Neural cell (in vitro differentiated cells): ENCODE data around the gene CAVIN3. TPM values are rescaled to one million over a fixed set of nuclear protein-coding genes. Genes with fewer than 3 reads are reported as not detected.

Experiments used
- H2AFZ ChIP-seq: fragments of 200-600, 300-800 bp; sonication (generic), shearing (Covaris generic); 2 replicates; pipeline ENCODE4 v1.6.0; 2014; ENCODE audit warnings: low read depth, mild to moderate bottlenecking, antibody characterized with exemption, low read length, moderate library complexity
- H3F3A ChIP-seq: fragments of 200-600 bp; shearing (Covaris generic); 2 replicates; pipeline ENCODE4 v1.6.1; 2016; ENCODE audit warnings: mild to moderate bottlenecking, moderate library complexity, mixed read lengths, antibody characterized with exemption, low read length; ENCODE audit not compliant: insufficient read depth, poor library complexity, severe bottlenecking
- H3K27ac ChIP-seq: fragments of 200-600, 300-800 bp; sonication (generic), shearing (Covaris generic); 2 replicates; pipeline ENCODE4 v1.5.1; 2014; ENCODE audit warnings: mild to moderate bottlenecking, low read length, moderate library complexity
- H3K27me3 ChIP-seq: fragments of 300-800, 200-600 bp; sonication (generic), shearing (Covaris generic); 2 replicates; pipeline ENCODE4 v1.6.0; 2014; ENCODE audit warnings: mild to moderate bottlenecking, low read depth, low read length, moderate library complexity; ENCODE audit not compliant: insufficient read depth
- H3K36me3 ChIP-seq: fragments of 300-800, 200-600 bp; sonication (generic), shearing (Covaris generic); 2 replicates; pipeline ENCODE4 v1.5.1; 2014; ENCODE audit warnings: mild to moderate bottlenecking, antibody characterized with exemption, low read length, moderate library complexity; ENCODE audit not compliant: insufficient read depth
- H3K4me2 ChIP-seq: fragments of 300-800, 200-600 bp; sonication (generic), shearing (Covaris generic); 2 replicates; pipeline ENCODE4 v1.6.0; 2014; ENCODE audit warnings: mild to moderate bottlenecking, low read length
- H3K4me3 ChIP-seq: fragments of 300-800, 200-600 bp; sonication (generic), shearing (Covaris generic); 2 replicates; pipeline ENCODE4 v1.5.1; 2014; ENCODE audit warnings: mild to moderate bottlenecking, low read length, moderate library complexity
- H3K79me2 ChIP-seq: fragments of 200-600 bp; shearing (Covaris generic); replicated peaks from 2 replicates; pipeline ENCODE4 v1.6.0; 2014; ENCODE audit warnings: mild to moderate bottlenecking, low read length, moderate library complexity; ENCODE audit not compliant: insufficient read depth
- H3K9ac ChIP-seq: fragments of 300-800, 200-600 bp; sonication (generic), shearing (Covaris generic); 2 replicates; pipeline ENCODE4 v1.6.1; 2016; ENCODE audit warnings: mild to moderate bottlenecking, low read length, mixed read lengths
- H3K9me2 ChIP-seq: fragments of 200-600 bp; shearing (Covaris generic); 2 replicates; pipeline ENCODE4 v1.6.1; 2016; ENCODE audit warnings: mild to moderate bottlenecking, low read length, mixed read lengths; ENCODE audit not compliant: insufficient read depth
- H3K9me3 ChIP-seq: fragments of 200-600, 300-800 bp; sonication (generic), shearing (Covaris generic); 2 replicates; pipeline ENCODE4 v1.6.1; 2016; ENCODE audit warnings: mild to moderate bottlenecking, mixed run types, low read length, moderate library complexity, mixed read lengths
- H4K20me1 ChIP-seq: fragments of 200-600 bp; shearing (Covaris generic); 2 replicates; pipeline ENCODE4 v1.6.1; 2016; ENCODE audit warnings: mild to moderate bottlenecking, mixed run types; ENCODE audit not compliant: insufficient read depth
- CTCF ChIP-seq: fragments of 450-650 bp; IDR thresholded peaks from 2 replicates; pipeline ENCODE4 v1.5.1; 2014; ENCODE audit warnings: antibody characterized with exemption, mild to moderate bottlenecking, moderate library complexity; ENCODE audit not compliant: poor library complexity, severe bottlenecking
- EP300 ChIP-seq: fragments of 450-650 bp; conservative IDR thresholded peaks from 2 replicates; pipeline ENCODE4 v1.6.1; 2014; ENCODE audit warnings: antibody characterized with exemption, mild to moderate bottlenecking, moderate library complexity; ENCODE audit not compliant: poor library complexity, severe bottlenecking
- EZH2 ChIP-seq: fragments of 200-600, 300-800 bp; shearing (Covaris generic), sonication (generic); IDR thresholded peaks from 2 replicates; pipeline ENCODE4 v1.6.1; 2014; ENCODE audit warnings: antibody characterized with exemption, low read length, borderline replicate concordance, mild to moderate bottlenecking; ENCODE audit not compliant: insufficient read depth, poor library complexity, severe bottlenecking
- MXI1 ChIP-seq: fragments of 450-650 bp; conservative IDR thresholded peaks from 2 replicates; pipeline ENCODE4 v1.6.1; 2014; ENCODE audit warnings: antibody characterized with exemption, mild to moderate bottlenecking; ENCODE audit not compliant: poor library complexity, severe bottlenecking
- POLR2AphosphoS5 ChIP-seq: IDR thresholded peaks from 2 replicates; pipeline ENCODE4 v1.6.1; 2012
- RAD21 ChIP-seq: fragments of 450-650 bp; conservative IDR thresholded peaks from 2 replicates; pipeline ENCODE4 v1.6.1; 2014; ENCODE audit warnings: antibody characterized with exemption, mild to moderate bottlenecking, moderate library complexity
- REST ChIP-seq: IDR thresholded peaks from 2 replicates; pipeline ENCODE4 v1.6.1; 2012; ENCODE audit warnings: borderline replicate concordance
- SMC3 ChIP-seq: fragments of 450-650 bp; conservative IDR thresholded peaks from 2 replicates; pipeline ENCODE4 v1.6.1; 2014; ENCODE audit warnings: antibody characterized with exemption, mild to moderate bottlenecking, moderate library complexity; ENCODE audit not compliant: poor library complexity
- TAF1 ChIP-seq: IDR thresholded peaks from 2 replicates; pipeline ENCODE4 v1.6.1; 2012; ENCODE audit warnings: low read depth
- polyA plus RNA-seq: library from polyadenylated mRNA; depleted of rRNA; stranded (reverse); fragments of >200 nt; gene quantifications from 2 replicates; pipeline ENCODE4 v1.2.3, GENCODE V29; 2014

CAVIN3 gene
- polyA plus RNA-seq, 1 donor from 2014 or later = not detected

GRCh38 chr11:6362185-6362872, 42.0 kb upstream of the CAVIN3 start:
- Histone ChIP-seq H3K9me3 (no peaks in the 10 kb centered on the region), H3K9me2 (no peaks in the 10 kb centered on the region), H2AFZ (no peak overlapping the region), H3K27me3 (no peaks in the 10 kb centered on the region), H3F3A (no peaks in the 10 kb centered on the region), H3K9ac (no peak overlapping the region), H3K4me2 (no peak overlapping the region), H3K27ac (no peak overlapping the region), H3K36me3 (no peaks in the 10 kb centered on the region), H3K4me3 (no peak overlapping the region), H4K20me1 (no peaks in the 10 kb centered on the region), H3K79me2 (no peaks in the 10 kb centered on the region)
- TF ChIP-seq RAD21 (no peak), EP300 (no peak), SMC3 (no peak), CTCF (no peak), MXI1 (no peak), EZH2 (no peak), TAF1 (no peak), REST (no peak)

- TF ChIP-seq EP300 (no peak), CTCF (no peak), REST (no peak), POLR2AphosphoS5 (no peak), MXI1 (no peak), RAD21 (no peak), SMC3 (no peak), TAF1 (no peak), EZH2 (no peak)
- no peaks in the 10 kb centered on the region for H3F3A ChIP-seq
- H3K27ac ChIP-seq = no peak overlapping the region
- H3K9ac ChIP-seq = no peak overlapping the region
- H3K79me2 ChIP-seq = no peaks in the 10 kb centered on the region
- H2AFZ ChIP-seq = no peak overlapping the region
- H3K36me3 ChIP-seq = no peaks in the 10 kb centered on the region
- H4K20me1 ChIP-seq = no peaks in the 10 kb centered on the region
- no peak overlapping the region for H3K4me3 ChIP-seq
- no peak overlapping the region for H3K4me2 ChIP-seq
- H3K27me3 ChIP-seq = no peaks in the 10 kb centered on the region
- H3K9me2 ChIP-seq = no peaks in the 10 kb centered on the region
- no peaks in the 10 kb centered on the region for H3K9me3 ChIP-seq
These were observed 39.9 kb upstream of the CAVIN3 start for GRCh38 chr11:6360183-6360582.
